AG09309 (cell line): ENCODE measurements around the gene CNNM3.
"Not testable (repeated sequence)": the region's sequence is repeated elsewhere in the genome, so short reads cannot be mapped to it uniquely, and the experiment has no call there.

Experiments
- DNase-seq: peaks from one replicate; pipeline ENCODE4 v3.0.0-alpha.2; 2010; ENCODE audit warnings: low read depth
- H3K4me3 ChIP-seq: 2 replicates; pipeline ENCODE4 v1.5.1; 2011; ENCODE audit warnings: mild to moderate bottlenecking, low read depth, low read length, moderate library complexity; ENCODE audit not compliant: control insufficient read depth
- TF ChIP-seq, protein P1 (sequence below): IDR thresholded peaks from 2 replicates; pipeline ENCODE4 v1.5.1; 2011; ENCODE audit warnings: mild to moderate bottlenecking, low read depth, low read length, inconsistent platforms; ENCODE audit not compliant: insufficient read depth, control insufficient read depth; ENCODE audit errors: missing control alignments

CNNM3 gene

DNA sequence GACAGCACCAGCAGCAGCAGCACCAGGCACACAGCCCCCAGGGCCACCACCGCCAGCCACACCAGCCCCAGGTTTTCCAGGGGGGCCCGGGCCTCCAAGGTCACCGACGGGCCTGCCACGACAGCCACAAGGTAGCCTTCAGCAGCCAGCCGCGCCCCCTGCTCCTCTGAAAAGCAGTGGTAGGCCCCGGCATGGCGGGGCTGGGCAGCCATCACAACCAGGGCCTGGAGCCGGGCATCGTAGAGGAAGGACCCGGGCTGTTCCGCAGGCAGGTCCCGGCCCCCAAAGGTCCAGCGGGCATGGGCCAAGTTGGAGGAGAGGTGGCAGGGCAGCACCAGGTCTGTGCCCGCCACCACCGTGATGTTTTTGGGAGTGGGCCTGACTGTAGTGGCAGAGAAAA lies 45.0 kb downstream of the CNNM3 start:
- TF ChIP-seq, protein P1, sequence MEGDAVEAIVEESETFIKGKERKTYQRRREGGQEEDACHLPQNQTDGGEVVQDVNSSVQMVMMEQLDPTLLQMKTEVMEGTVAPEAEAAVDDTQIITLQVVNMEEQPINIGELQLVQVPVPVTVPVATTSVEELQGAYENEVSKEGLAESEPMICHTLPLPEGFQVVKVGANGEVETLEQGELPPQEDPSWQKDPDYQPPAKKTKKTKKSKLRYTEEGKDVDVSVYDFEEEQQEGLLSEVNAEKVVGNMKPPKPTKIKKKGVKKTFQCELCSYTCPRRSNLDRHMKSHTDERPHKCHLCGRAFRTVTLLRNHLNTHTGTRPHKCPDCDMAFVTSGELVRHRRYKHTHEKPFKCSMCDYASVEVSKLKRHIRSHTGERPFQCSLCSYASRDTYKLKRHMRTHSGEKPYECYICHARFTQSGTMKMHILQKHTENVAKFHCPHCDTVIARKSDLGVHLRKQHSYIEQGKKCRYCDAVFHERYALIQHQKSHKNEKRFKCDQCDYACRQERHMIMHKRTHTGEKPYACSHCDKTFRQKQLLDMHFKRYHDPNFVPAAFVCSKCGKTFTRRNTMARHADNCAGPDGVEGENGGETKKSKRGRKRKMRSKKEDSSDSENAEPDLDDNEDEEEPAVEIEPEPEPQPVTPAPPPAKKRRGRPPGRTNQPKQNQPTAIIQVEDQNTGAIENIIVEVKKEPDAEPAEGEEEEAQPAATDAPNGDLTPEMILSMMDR = no peak
- no peak overlapping the region for H3K4me3 ChIP-seq
- no peak for DNase-seq

DNA sequence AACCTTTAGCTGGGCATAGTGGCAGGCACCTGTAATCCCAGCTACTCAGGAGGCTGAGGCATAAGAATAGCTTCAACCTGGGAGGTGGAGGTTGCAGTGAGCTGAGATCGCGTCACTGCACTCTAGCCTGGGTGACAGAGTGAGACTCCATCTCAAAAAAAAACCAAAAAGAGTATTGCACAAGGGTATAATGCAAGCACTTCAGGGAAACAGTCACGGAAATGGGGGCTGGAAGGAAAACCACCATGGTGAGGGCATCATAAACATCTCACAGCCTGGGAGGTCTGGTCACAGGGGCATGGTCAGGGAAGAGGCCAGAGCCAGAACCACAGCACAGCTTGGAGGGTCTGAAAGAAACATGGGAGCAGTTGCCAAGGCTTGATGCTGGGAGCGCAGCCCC lies 47.0 kb downstream of the CNNM3 start:
- H3K4me3 ChIP-seq, DNase-seq: not testable (repeated sequence)

DNA sequence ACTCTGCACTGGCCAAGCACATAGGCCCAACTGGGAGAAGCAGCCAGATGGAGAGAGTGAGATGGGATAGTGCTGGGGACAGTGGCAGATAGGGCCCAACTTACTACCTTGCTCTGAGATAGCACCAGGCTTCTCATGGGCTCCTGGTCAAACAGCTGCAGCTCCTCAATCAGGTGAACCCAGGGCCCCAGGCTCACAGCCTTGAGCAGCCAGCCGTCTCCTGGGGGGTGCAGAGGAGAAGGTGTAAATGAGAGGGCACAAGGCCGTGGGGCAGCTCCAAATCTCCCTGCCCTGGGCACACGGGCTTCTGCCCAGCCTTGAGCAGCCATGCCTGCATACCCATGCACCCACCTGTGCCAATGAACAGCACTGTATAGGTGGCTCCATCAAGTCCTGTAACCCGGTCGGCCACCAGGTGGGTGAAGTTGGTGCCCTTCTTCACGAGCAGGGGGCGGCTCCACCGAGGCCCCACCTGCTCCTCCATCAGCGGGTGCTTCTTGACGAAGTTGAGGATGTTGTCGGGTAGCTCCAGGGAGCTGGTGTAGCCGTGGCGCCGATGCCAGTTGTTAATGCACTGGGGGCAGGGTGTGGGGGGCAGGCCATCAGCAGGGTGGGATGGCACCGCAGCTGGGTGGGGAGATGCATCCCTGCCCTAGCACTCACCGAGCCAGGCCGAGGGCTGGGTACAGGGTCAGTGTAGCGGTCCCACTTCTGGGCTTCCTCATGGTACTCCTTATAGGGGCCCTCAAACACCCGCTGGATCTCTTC lies 47.7 kb downstream of the CNNM3 start:
- DNase-seq = no peak
- H3K4me3 ChIP-seq = no peak overlapping the region
- TF ChIP-seq, protein P1 = no peak

DNA sequence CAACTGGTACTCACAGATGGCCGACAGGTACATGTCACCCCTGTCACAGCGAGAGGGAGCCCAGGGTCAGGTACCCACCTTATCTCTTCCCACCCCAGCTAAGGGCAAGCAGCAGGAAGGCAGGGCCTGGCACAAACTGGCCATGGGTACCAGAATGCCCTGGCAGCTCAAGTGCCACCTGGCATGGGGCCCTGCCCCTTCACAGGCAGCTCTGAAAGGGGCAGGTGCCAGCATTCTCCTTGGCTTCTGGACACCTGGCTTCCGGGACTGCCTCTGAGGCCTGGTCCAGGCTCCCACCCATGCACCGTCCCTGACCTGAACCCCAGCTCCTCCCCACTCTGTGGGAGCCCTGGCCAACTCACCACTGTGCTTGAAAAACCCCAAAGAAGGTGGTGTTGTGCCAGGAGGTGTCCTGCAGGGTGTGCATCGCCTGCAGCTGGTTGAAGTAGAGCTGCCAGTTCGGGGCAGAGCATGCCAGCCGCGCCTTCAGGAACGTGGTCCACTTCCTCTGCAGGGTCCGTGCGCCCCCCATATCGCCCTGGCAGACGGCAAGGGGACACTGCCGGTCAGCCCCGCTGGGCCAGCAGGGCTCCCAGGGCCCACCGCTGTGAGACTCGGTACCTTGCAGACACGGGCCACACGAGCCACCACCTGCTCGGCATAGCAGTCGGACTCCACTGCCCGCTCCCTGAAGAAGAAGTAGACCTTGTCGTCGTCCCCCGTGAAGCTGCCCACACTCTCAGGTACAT lies 48.4 kb downstream of the CNNM3 start:
- TF ChIP-seq, protein P1 = no peak
- DNase-seq = no peak
- no peak overlapping the region for H3K4me3 ChIP-seq

DNA sequence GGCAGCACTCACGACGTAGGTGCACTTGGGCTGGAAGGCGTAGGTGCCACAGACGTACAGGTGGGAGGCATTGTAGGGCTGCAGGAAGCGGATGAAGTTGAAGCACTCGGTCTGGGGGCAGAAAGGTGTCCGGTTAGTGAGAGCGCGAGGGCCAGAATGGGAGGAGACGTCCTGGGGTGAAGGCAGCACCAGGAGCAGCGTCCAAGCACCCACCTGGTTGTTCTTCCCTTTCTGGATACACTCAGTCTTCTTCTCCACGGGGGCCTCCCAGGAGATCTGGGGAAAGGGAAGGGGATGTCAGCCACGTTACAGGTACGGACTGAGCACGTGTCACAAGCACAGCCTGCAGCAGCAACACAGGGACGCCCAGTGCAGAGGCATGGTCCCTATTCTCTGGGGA lies 49.6 kb downstream of the CNNM3 start:
- H3K4me3 ChIP-seq = no peak overlapping the region
- TF ChIP-seq, protein P1 = no peak
- no peak for DNase-seq

DNA sequence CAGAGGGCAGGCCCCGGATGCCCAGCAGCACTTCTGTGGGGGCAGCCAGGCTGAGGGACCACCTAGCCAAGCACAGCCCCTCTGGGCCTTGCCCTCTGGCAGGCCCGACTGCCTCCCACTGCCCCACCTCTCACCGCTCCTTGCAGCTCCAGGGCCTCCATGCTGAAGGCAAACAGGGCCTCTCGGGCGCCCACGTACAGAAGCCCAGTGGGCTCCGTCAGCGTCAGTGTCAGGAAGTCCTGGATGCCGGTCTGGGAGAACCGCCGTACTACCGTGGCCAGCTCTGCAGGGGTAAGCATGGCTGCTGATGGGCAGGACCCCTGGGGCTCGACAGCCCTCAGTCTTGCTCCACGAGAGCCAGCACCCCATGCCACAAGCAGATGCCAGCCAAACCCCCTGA lies 50.1 kb downstream of the CNNM3 start:
- TF ChIP-seq, protein P1 = no peak
- no peak for DNase-seq
- no peak overlapping the region for H3K4me3 ChIP-seq

DNA sequence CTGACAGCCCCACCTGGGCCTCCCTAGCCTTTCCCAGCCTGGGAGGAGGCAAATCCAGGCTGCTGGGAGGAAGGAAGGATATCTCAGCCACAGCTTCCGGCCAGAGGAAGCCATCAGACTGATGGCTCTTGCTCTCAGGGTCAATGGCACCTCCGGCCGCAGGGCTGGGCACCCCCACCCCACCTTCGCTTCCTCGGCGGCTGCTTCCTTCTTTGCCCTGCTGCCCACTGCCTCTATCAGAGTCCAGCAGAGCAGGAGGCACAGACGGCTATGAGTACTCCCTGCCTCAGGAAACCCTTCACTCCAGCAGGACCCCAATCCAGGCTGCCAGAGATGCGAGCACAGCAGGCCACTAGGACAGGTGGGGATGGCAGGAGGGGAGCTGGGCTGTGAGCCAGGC lies 50.5 kb downstream of the CNNM3 start:
- DNase-seq = no peak
- TF ChIP-seq, protein P1 = no peak
- no peak overlapping the region for H3K4me3 ChIP-seq
